ENCODE measurements around the gene UMAD1. TPM values are rescaled to one million over a fixed set of nuclear protein-coding genes. Genes with fewer than 3 reads are reported as not detected.

Gene UMAD1
- total and polyA plus RNA-seq, 2 experiments from 2014 or later = 8.4 to 12.4 TPM

GRCh38 chr7:7768977-7769709, 128.6 kb downstream of the UMAD1 start:
- no peak overlapping the region for H3K4me2 ChIP-seq
- TF ChIP-seq EZH2phosphoT487 (IDR thresholded peaks at IDR 0.05; ENCODE audit: unreplicated experiment) = no peak
- no peak for TF ChIP-seq POLR2AphosphoS5 (IDR thresholded peaks at IDR 0.05; ENCODE audit: low read depth)
- TF ChIP-seq, protein P1, sequence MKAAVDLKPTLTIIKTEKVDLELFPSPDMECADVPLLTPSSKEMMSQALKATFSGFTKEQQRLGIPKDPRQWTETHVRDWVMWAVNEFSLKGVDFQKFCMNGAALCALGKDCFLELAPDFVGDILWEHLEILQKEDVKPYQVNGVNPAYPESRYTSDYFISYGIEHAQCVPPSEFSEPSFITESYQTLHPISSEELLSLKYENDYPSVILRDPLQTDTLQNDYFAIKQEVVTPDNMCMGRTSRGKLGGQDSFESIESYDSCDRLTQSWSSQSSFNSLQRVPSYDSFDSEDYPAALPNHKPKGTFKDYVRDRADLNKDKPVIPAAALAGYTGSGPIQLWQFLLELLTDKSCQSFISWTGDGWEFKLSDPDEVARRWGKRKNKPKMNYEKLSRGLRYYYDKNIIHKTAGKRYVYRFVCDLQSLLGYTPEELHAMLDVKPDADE (IDR thresholded peaks at IDR 0.05) = no peak
- TF ChIP-seq CTCF (conservative IDR thresholded peaks at IDR 0.05; ENCODE audit: low read depth in 2 of 2) = no peak
- no peak for TF ChIP-seq EZH2 (IDR thresholded peaks at IDR 0.05; ENCODE audit: low read depth, unreplicated experiment)
- TF ChIP-seq, protein P2, sequence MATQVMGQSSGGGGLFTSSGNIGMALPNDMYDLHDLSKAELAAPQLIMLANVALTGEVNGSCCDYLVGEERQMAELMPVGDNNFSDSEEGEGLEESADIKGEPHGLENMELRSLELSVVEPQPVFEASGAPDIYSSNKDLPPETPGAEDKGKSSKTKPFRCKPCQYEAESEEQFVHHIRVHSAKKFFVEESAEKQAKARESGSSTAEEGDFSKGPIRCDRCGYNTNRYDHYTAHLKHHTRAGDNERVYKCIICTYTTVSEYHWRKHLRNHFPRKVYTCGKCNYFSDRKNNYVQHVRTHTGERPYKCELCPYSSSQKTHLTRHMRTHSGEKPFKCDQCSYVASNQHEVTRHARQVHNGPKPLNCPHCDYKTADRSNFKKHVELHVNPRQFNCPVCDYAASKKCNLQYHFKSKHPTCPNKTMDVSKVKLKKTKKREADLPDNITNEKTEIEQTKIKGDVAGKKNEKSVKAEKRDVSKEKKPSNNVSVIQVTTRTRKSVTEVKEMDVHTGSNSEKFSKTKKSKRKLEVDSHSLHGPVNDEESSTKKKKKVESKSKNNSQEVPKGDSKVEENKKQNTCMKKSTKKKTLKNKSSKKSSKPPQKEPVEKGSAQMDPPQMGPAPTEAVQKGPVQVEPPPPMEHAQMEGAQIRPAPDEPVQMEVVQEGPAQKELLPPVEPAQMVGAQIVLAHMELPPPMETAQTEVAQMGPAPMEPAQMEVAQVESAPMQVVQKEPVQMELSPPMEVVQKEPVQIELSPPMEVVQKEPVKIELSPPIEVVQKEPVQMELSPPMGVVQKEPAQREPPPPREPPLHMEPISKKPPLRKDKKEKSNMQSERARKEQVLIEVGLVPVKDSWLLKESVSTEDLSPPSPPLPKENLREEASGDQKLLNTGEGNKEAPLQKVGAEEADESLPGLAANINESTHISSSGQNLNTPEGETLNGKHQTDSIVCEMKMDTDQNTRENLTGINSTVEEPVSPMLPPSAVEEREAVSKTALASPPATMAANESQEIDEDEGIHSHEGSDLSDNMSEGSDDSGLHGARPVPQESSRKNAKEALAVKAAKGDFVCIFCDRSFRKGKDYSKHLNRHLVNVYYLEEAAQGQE (IDR thresholded peaks at IDR 0.05; ENCODE audit: unreplicated experiment) = no peak
- TF ChIP-seq STAT1 (IDR thresholded peaks at IDR 0.05; ENCODE audit: unreplicated experiment) = no peak
- no peak for TF ChIP-seq ZNF331 (CRISPR knock-in tag; IDR thresholded peaks at IDR 0.05; ENCODE audit: low read depth)
- TF ChIP-seq ZNF462 (CRISPR knock-in tag; IDR thresholded peaks at IDR 0.05) = no peak
- no peaks in the 10 kb centered on the region for H3K9me2 ChIP-seq (ENCODE audit: insufficient read depth)
- Mint-ChIP-seq H3K27me3 (ENCODE audit: insufficient read depth, low read depth, poor library complexity) (peaks cover 1% of the 10 kb centered on the region), H3K9me3 (no peaks in the 10 kb centered on the region), H3K4me3 (no peak overlapping the region), H3K27ac (no peak overlapping the region), H3K4me1 (peaks cover 26% of the 10 kb centered on the region), H3K36me3 (ENCODE audit: low read depth) (no peaks in the 10 kb centered on the region)
- no peaks in the 10 kb centered on the region for H3F3A ChIP-seq (replicated peaks; ENCODE audit: low read depth)
- no peak overlapping the region for H3K4me3 ChIP-seq
- H3K79me2 ChIP-seq (replicated peaks; ENCODE audit: insufficient read depth) = no peaks in the 10 kb centered on the region
- H4K20me1 ChIP-seq (replicated peaks; ENCODE audit: insufficient read depth) = no peaks in the 10 kb centered on the region
- ATAC-seq (no peak), DNase-seq (ENCODE audit: low spot score) (no peak)
- H3K27me3 ChIP-seq (ENCODE audit: insufficient read depth) = no peaks in the 10 kb centered on the region
- no peaks in the 10 kb centered on the region for H3K36me3 ChIP-seq (ENCODE audit: insufficient read depth)
- H3K4me1 ChIP-seq (ENCODE audit: insufficient read depth) = peaks cover 21% of the 10 kb centered on the region
- no peak overlapping the region for H2AFZ ChIP-seq
- H3K27ac ChIP-seq (ENCODE audit: low read depth) = no peak overlapping the region
